GM12878 (cell line): ENCODE measurements around the gene AVEN. TPM values are rescaled to one million over a fixed set of nuclear protein-coding genes. Genes with fewer than 3 reads are reported as not detected.

ENCODE experiments used
- ATAC-seq: fragments of 200-7000 bp; cut with Tn5 transposase; 3 replicates; pipeline ENCODE4 v1.9.1; 2020; ENCODE audit warnings: mild to moderate bottlenecking, moderate library complexity
- BruUV-seq: library from RNA; stranded (reverse); fragments of 400-500 nt; replicated peaks from 2 replicates; lab custom pipeline; 2021; lab: Mats Ljungman, UMichigan
- CTCF ChIA-PET: fragments of 300-600 bp; sonication (Branson Sonifier 250); formaldehyde crosslinking; extraction: SDS; loops from one replicate; lab custom pipeline; 2021; ENCODE audit warnings: inconsistent platforms; lab: Yijun Ruan, JAX
- POLR2A ChIA-PET: fragments of 350-600 bp; formaldehyde crosslinking; extraction: SDS; loops from one replicate; lab custom pipeline; 2021; ENCODE audit warnings: inconsistent platforms; lab: Charles Lee
- RAD21 ChIA-PET: fragments of 300-600 bp; sonication (Branson Sonifier 250); formaldehyde crosslinking; loops from one replicate; lab custom pipeline; 2023; ENCODE audit warnings: antibody characterized with exemption; ENCODE audit not compliant: unreplicated experiment; lab: Charles Lee
- SMC1A ChIA-PET: fragments of 300-600 bp; sonication (Branson Sonifier 250); formaldehyde crosslinking; loops from one replicate; lab custom pipeline; 2023; ENCODE audit not compliant: unreplicated experiment, uncharacterized antibody; lab: Charles Lee
- DNase-seq: peaks from one replicate; pipeline ENCODE4 v3.0.0-alpha.2; 2011; ENCODE audit warnings: low read depth, low spot score
- FAIRE-seq: peaks from 3 replicates; lab custom pipeline; 2011; peaks lifted over from hg19 to GRCh38; lab: Jason Lieb, UNC
- H2AFZ ChIP-seq: 2 replicates; pipeline ENCODE4 v1.6.0; 2011; ENCODE audit warnings: low read depth, low read length, control low read depth; ENCODE audit not compliant: control insufficient read depth
- H3K27ac ChIP-seq: 2 replicates; pipeline ENCODE4 v1.5.1; 2011; ENCODE audit warnings: control low read depth; ENCODE audit not compliant: control insufficient read depth, insufficient read depth
- H3K27me3 ChIP-seq, 2 experiments: replicated peaks in 1 of 2; 2 replicates each; pipeline versions ENCODE4 v1.6.0 to v1.6.1; 2011; ENCODE audit warnings: low read length in 1 of 2; ENCODE audit not compliant: control insufficient read depth in 2 of 2, insufficient read depth in 2 of 2
- H3K36me3 ChIP-seq, 2 experiments: 2 replicates each; pipeline ENCODE4 v1.5.1; 2011; ENCODE audit warnings: low read length in 1 of 2; ENCODE audit not compliant: control insufficient read depth in 2 of 2, insufficient read depth in 2 of 2
- H3K4me1 ChIP-seq: 2 replicates; pipeline ENCODE4 v1.6.1; 2011; ENCODE audit warnings: mild to moderate bottlenecking, low read length, moderate library complexity, mixed read lengths; ENCODE audit not compliant: control insufficient read depth, insufficient read depth
- H3K4me2 ChIP-seq: 2 replicates; pipeline ENCODE4 v1.6.0; 2011; ENCODE audit warnings: control low read depth; ENCODE audit not compliant: control insufficient read depth, insufficient read depth
- H3K4me3 ChIP-seq: fragments of 200-600 bp; sonication (generic); 2 replicates; pipeline ENCODE4 v1.5.1; 2016
- H3K79me2 ChIP-seq: 2 replicates; pipeline ENCODE4 v1.6.0; 2011; ENCODE audit warnings: low read length; ENCODE audit not compliant: control insufficient read depth, insufficient read depth
- H3K9ac ChIP-seq: 2 replicates; pipeline ENCODE4 v1.8.0; 2011; ENCODE audit warnings: low read length, control low read depth, mixed read lengths; ENCODE audit not compliant: control insufficient read depth, insufficient read depth
- H3K9me3 ChIP-seq: replicated peaks from 3 replicates; pipeline ENCODE4 v1.5.1; 2011; ENCODE audit warnings: mild to moderate bottlenecking, low read length; ENCODE audit not compliant: control insufficient read depth, insufficient read depth
- H4K20me1 ChIP-seq: 2 replicates; pipeline ENCODE4 v1.6.0; 2011; ENCODE audit not compliant: control insufficient read depth, insufficient read depth
- CEBPB ChIP-seq, 2 experiments: fragments of 150-350 bp in 1 of 2; IDR thresholded peaks; 2 replicates each; pipeline ENCODE4 v1.6.1; 2012 to 2014; ENCODE audit warnings: low read depth in 2 of 2, low read length in 2 of 2, borderline replicate concordance in 1 of 2, inconsistent platforms in 1 of 2
- E2F8 ChIP-seq: fragments of 450-650 bp; IDR thresholded peaks from 2 replicates; pipeline ENCODE4 v1.6.1; 2018; ENCODE audit warnings: mild to moderate bottlenecking, low read depth, moderate library complexity; ENCODE audit not compliant: partially characterized antibody
- FOS ChIP-seq: IDR thresholded peaks from 3 replicates; pipeline ENCODE4 v1.6.1; 2011; ENCODE audit warnings: borderline replicate concordance; ENCODE audit not compliant: insufficient read length; ENCODE audit errors: extremely low read depth
- FOXM1 ChIP-seq: IDR thresholded peaks from 2 replicates; pipeline ENCODE4 v1.6.1; 2012; ENCODE audit warnings: low read depth, mild to moderate bottlenecking, inconsistent platforms, low read length, moderate library complexity
- GABPA ChIP-seq: IDR thresholded peaks from 2 replicates; pipeline ENCODE4 v1.6.1; 2014; ENCODE audit warnings: antibody characterized with exemption, low read depth, mild to moderate bottlenecking, inconsistent platforms
- PAX5 ChIP-seq: IDR thresholded peaks from 2 replicates; pipeline ENCODE4 v1.6.1; 2011; ENCODE audit warnings: low read depth, low read length, borderline replicate concordance
- POLR2AphosphoS5 ChIP-seq: IDR thresholded peaks from 2 replicates; pipeline ENCODE4 v1.6.1; 2011; ENCODE audit warnings: mild to moderate bottlenecking, low read length, inconsistent platforms
- SP1 ChIP-seq: IDR thresholded peaks from one replicate; pipeline ENCODE4 v1.6.1; 2011; ENCODE audit warnings: low read depth, low read length
- SUZ12 ChIP-seq: fragments of 200-600 bp; sonication (generic); IDR thresholded peaks from one replicate; pipeline ENCODE4 v1.6.1; 2018; ENCODE audit warnings: antibody characterized with exemption, mild to moderate bottlenecking; ENCODE audit not compliant: unreplicated experiment
- ZNF207 ChIP-seq: fragments of 450-650 bp; IDR thresholded peaks from 2 replicates; pipeline ENCODE4 v1.6.1; 2014; ENCODE audit warnings: antibody characterized with exemption, mild to moderate bottlenecking, borderline replicate concordance
- WGBS: methylation state at CpG from one replicate; pipeline ENCODE4 v1.1.6; 2016; ENCODE audit warnings: low lambda C conversion rate; ENCODE audit not compliant: insufficient replicate concordance, insufficient coverage; ENCODE audit errors: missing lambda C conversion rate; 5-methylcytosine and 5-hydroxymethylcytosine counted together
- in situ Hi-C: fragments of 300-500 bp; cut with MboI; formaldehyde crosslinking; loops from 9 replicates; pipeline ENCODE4 v1.14.3; 2018; ENCODE audit warnings: mixed read lengths
- intact Hi-C: fragments of 100-400 bp; cut with micrococcal nuclease; formaldehyde crosslinking; loops from one replicate; pipeline ENCODE4 v1.14.2; 2022; ENCODE audit not compliant: unreplicated experiment
- polyA plus RNA-seq, 11 experiments: library from polyadenylated mRNA; depleted of rRNA in 4 of 11; unstranded in 6 of 11; stranded (reverse) in 5 of 11; fragments of >200 nt; fragmentation: Nextera tagmentation in 4 of 11; fragmentation: Illumina TruSeq in 1 of 11; extraction: Ambion mirVana in 4 of 11; extraction: Trizol in 1 of 11; gene quantifications; 1 replicate in 1 of 11; 2 replicates in 10 of 11; pipeline versions ENCODE4 v1.2.1 to v1.2.3, GENCODE V29; 2011 to 2016; ENCODE audit warnings: inconsistent platforms in 2 of 11, missing spikeins in 2 of 11, low read depth in 1 of 11
- total RNA-seq, 4 experiments: library from RNA; depleted of rRNA in 3 of 4; stranded (reverse); fragments of >200 nt in 3 of 4; fragmentation: Illumina TruSeq in 1 of 4; extraction: Trizol in 1 of 4; gene quantifications; 2 replicates each; pipeline versions ENCODE4 v1.2.1 to v1.2.3, GENCODE V29; 2013 to 2021
- TF ChIP-seq, protein P1 (sequence below): fragments of 450-650 bp; IDR thresholded peaks from 2 replicates; pipeline ENCODE4 v1.6.1; 2017; ENCODE audit warnings: mild to moderate bottlenecking, moderate library complexity

AVEN gene
- total and polyA plus RNA-seq, 10 of the 15 experiments (the other 5 are each of a cell fraction or from before 2014, with no cell fraction given) = 1.4 to 15.1 (median 10.5) TPM

DNA sequence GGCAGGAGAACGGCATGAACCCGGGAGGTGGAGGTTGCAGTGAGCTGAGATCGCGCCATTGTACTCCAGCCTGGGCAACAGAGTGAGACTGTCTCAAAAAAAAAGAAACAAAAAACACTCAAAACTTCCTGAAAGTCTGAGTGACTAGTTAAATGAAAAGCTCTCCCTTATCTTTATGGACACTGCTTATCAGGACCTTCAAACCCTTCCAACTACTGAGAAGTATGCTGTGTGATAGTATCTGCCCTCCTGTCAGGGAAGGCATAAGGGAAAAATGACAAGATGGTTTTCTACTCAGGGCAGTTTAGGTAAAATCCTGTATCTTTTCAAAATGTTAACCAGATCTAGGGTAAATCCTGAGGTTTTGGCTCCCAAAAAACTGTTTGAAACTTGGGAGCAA is 40.9 kb upstream of the AVEN start:
- intact Hi-C loops = no loop called here
- POLR2A ChIA-PET = no interaction called here
- 98% methylated on average over 4 of the region's 4 CpGs for WGBS
- RAD21 ChIA-PET = no interaction called here
- no peak overlapping the region for H3K9ac ChIP-seq
- no peak for ATAC-seq
- H2AFZ ChIP-seq = no peak overlapping the region
- H3K79me2 ChIP-seq = no peaks in the 10 kb centered on the region
- in situ Hi-C loops = no loop called here
- no peak overlapping the region for H3K27ac ChIP-seq
- DNase-seq = no peak
- H3K4me2 ChIP-seq = no peak overlapping the region
- no peak for FAIRE-seq
- TF ChIP-seq SP1 = no peak
- no peak for TF ChIP-seq PAX5
- CTCF ChIA-PET = interaction anchor here (1.0 to 1.9 kb wide), 2 partner anchors 18 to 20 kb away, joined by 4 to 7 read pairs; no protein-coding TSS in a partner anchor
- no peaks in the 10 kb centered on the region for H3K27me3 ChIP-seq
- peaks cover 4 to 6% of the 10 kb centered on the region in 2 experiments; a peak in 2 of 4 replicates for H3K36me3 ChIP-seq
- H3K4me1 ChIP-seq = no peaks in the 10 kb centered on the region
- BruUV-seq = no TSS peak
- no peak overlapping the region for H3K4me3 ChIP-seq
- SMC1A ChIA-PET = no interaction called here
- no peaks in the 10 kb centered on the region for H4K20me1 ChIP-seq
- no peaks in the 10 kb centered on the region for H3K9me3 ChIP-seq

GRCh38 chr15:34078900-34079299 is 39.9 kb upstream of the AVEN start:
- Histone ChIP-seq H3K9ac (no peak overlapping the region), H3K9me3 (no peaks in the 10 kb centered on the region), H3K4me3 (no peak overlapping the region), H2AFZ (no peak overlapping the region), H4K20me1 (no peaks in the 10 kb centered on the region), H3K27ac (no peak overlapping the region), H3K4me1 (no peaks in the 10 kb centered on the region), H3K4me2 (no peak overlapping the region), H3K36me3 (no peaks in the 10 kb centered on the region), H3K27me3 (no peaks in the 10 kb centered on the region), H3K79me2 (no peaks in the 10 kb centered on the region)
- CTCF ChIA-PET = interaction anchor here (0.5 to 1.9 kb wide), 3 partner anchors 17 to 273 kb away, joined by 4 to 7 read pairs (median 4); no protein-coding TSS in a partner anchor
- RAD21 ChIA-PET = no interaction called here
- no peak for DNase-seq
- FAIRE-seq = no peak
- SMC1A ChIA-PET = no interaction called here
- POLR2A ChIA-PET = no interaction called here
- ATAC-seq = no peak
- in situ Hi-C loops = no loop called here
- BruUV-seq = no TSS peak
- intact Hi-C loops = no loop called here
- 78% methylated on average over 3 of the region's 3 CpGs for WGBS
- no peak for TF ChIP-seq CEBPB (IDR thresholded peaks at IDR 0.05; ENCODE audit: borderline replicate concordance in 1 of 2, low read depth in 2 of 2, low read length in 2 of 2)
- no peak for TF ChIP-seq GABPA
- TF ChIP-seq SUZ12 = no peak
- TF ChIP-seq FOS = no peak
- no peak for TF ChIP-seq FOXM1
- TF ChIP-seq, protein P1, sequence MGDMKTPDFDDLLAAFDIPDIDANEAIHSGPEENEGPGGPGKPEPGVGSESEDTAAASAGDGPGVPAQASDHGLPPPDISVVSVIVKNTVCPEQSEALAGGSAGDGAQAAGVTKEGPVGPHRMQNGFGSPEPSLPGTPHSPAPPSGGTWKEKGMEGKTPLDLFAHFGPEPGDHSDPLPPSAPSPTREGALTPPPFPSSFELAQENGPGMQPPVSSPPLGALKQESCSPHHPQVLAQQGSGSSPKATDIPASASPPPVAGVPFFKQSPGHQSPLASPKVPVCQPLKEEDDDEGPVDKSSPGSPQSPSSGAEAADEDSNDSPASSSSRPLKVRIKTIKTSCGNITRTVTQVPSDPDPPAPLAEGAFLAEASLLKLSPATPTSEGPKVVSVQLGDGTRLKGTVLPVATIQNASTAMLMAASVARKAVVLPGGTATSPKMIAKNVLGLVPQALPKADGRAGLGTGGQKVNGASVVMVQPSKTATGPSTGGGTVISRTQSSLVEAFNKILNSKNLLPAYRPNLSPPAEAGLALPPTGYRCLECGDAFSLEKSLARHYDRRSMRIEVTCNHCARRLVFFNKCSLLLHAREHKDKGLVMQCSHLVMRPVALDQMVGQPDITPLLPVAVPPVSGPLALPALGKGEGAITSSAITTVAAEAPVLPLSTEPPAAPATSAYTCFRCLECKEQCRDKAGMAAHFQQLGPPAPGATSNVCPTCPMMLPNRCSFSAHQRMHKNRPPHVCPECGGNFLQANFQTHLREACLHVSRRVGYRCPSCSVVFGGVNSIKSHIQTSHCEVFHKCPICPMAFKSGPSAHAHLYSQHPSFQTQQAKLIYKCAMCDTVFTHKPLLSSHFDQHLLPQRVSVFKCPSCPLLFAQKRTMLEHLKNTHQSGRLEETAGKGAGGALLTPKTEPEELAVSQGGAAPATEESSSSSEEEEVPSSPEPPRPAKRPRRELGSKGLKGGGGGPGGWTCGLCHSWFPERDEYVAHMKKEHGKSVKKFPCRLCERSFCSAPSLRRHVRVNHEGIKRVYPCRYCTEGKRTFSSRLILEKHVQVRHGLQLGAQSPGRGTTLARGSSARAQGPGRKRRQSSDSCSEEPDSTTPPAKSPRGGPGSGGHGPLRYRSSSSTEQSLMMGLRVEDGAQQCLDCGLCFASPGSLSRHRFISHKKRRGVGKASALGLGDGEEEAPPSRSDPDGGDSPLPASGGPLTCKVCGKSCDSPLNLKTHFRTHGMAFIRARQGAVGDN = no peak
- no peak for TF ChIP-seq POLR2AphosphoS5
- no peak for TF ChIP-seq ZNF207
- TF ChIP-seq E2F8 = no peak
